WERI-Rb-1 (cell line): ENCODE measurements around the gene MT1F.

Experiments
- DNase-seq: peaks from one replicate; pipeline ENCODE4 v3.0.0-alpha.2; 2020
- H3K27ac ChIP-seq: fragments of 250-450 bp; sonication (Bioruptor Pico); 2 replicates; pipeline ENCODE4 v1.5.1; 2020; ENCODE audit warnings: mild to moderate bottlenecking, moderate library complexity
- H3K27me3 ChIP-seq: fragments of 250-450 bp; sonication (Bioruptor Pico); 2 replicates; pipeline ENCODE4 v1.5.1; 2021; ENCODE audit warnings: mild to moderate bottlenecking, low read depth, moderate library complexity; ENCODE audit not compliant: insufficient read depth, severe bottlenecking
- H3K36me3 ChIP-seq: fragments of 250-450 bp; sonication (Bioruptor Pico); 2 replicates; pipeline ENCODE4 v1.5.1; 2020; ENCODE audit warnings: mild to moderate bottlenecking, moderate library complexity
- H3K4me3 ChIP-seq: 2 replicates; pipeline ENCODE4 v1.5.1; 2011; ENCODE audit warnings: low read depth, mild to moderate bottlenecking, control low read depth, low read length
- H3K9me3 ChIP-seq: fragments of 250-450 bp; sonication (Bioruptor Pico); 2 replicates; pipeline ENCODE4 v1.5.1; 2021; ENCODE audit warnings: mild to moderate bottlenecking, moderate library complexity; ENCODE audit not compliant: severe bottlenecking
- TF ChIP-seq, protein P1 (sequence below): IDR thresholded peaks from 2 replicates; pipeline ENCODE4 v1.5.1; 2011; ENCODE audit warnings: low read depth, mild to moderate bottlenecking, control low read depth, inconsistent platforms, low read length

Gene MT1F

GRCh38 chr16:56657555-56658326 lies at the start of gene MT1F:
MT1F (plus strand) TSS chr16:56657959; CDS start chr16:56658059, 100 bp downstream.
- H3K27ac ChIP-seq, result no peak within 1 kb of the TSS
- H3K4me3 ChIP-seq, result no peak within 1 kb of the TSS
- no peaks in the 10 kb centered on the region for H3K9me3 ChIP-seq
- TF ChIP-seq, protein P1, sequence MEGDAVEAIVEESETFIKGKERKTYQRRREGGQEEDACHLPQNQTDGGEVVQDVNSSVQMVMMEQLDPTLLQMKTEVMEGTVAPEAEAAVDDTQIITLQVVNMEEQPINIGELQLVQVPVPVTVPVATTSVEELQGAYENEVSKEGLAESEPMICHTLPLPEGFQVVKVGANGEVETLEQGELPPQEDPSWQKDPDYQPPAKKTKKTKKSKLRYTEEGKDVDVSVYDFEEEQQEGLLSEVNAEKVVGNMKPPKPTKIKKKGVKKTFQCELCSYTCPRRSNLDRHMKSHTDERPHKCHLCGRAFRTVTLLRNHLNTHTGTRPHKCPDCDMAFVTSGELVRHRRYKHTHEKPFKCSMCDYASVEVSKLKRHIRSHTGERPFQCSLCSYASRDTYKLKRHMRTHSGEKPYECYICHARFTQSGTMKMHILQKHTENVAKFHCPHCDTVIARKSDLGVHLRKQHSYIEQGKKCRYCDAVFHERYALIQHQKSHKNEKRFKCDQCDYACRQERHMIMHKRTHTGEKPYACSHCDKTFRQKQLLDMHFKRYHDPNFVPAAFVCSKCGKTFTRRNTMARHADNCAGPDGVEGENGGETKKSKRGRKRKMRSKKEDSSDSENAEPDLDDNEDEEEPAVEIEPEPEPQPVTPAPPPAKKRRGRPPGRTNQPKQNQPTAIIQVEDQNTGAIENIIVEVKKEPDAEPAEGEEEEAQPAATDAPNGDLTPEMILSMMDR, result no peak
- H3K36me3 ChIP-seq, result no peaks in the 10 kb centered on the region
- no peaks in the 10 kb centered on the region for H3K27me3 ChIP-seq
- DNase-seq, result no peak

GRCh38 chr16:56608043-56608875 lies 49.5 kb upstream of the MT1F start, which contains the start of gene MT2A:
MT2A (plus strand) TSS chr16:56608584; CDS start chr16:56608656, 72 bp downstream.
- Histone ChIP-seq H3K27me3 (no peaks in the 10 kb centered on the region), H3K9me3 (no peaks in the 10 kb centered on the region), H3K27ac (peak within 1 kb of the TSS; percentile 34), H3K4me3 (peak within 1 kb of the TSS; percentile 73), H3K36me3 (no peaks in the 10 kb centered on the region)
- TF ChIP-seq, protein P1, result no peak
- peak; percentile 93 for DNase-seq

DNA sequence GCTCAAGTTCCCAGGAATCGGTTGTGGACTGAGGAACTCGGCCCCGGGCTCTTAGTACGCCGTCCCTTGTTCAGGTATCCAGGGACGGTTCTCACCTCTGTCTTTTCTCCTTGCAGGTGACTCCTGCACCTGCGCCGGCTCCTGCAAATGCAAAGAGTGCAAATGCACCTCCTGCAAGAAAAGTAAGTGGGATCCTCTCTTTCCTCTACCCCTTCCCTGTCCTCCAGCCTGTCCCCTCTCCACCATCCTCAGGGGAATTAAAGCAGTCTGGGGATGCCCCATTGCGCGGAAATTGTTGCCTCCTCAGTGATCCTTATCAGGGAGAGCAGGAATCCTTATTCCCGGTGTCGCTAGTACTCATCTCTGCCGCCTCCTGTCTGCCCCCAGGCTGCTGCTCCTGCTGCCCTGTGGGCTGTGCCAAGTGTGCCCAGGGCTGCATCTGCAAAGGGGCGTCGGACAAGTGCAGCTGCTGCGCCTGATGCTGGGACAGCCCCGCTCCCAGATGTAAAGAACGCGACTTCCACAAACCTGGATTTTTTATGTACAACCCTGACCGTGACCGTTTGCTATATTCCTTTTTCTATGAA lies 48.8 kb upstream of the MT1F start:
- no peak for DNase-seq
- Histone ChIP-seq H3K36me3 (no peaks in the 10 kb centered on the region), H3K9me3 (no peaks in the 10 kb centered on the region), H3K27ac (peak overlapping the region; percentile 34), H3K27me3 (no peaks in the 10 kb centered on the region), H3K4me3 (peak overlapping the region; percentile 73)
- TF ChIP-seq, protein P1, result no peak

- H3K27me3 ChIP-seq, result no peaks in the 10 kb centered on the region
- H3K4me3 ChIP-seq, result peak overlapping the region; percentile 73
- H3K36me3 ChIP-seq, result no peaks in the 10 kb centered on the region
- H3K27ac ChIP-seq, result no peak overlapping the region
- no peak for DNase-seq
- TF ChIP-seq, protein P1, result no peak
- no peaks in the 10 kb centered on the region for H3K9me3 ChIP-seq
Measured at GRCh38 chr16:56609463-56609921, 48.3 kb upstream of the MT1F start.

DNA sequence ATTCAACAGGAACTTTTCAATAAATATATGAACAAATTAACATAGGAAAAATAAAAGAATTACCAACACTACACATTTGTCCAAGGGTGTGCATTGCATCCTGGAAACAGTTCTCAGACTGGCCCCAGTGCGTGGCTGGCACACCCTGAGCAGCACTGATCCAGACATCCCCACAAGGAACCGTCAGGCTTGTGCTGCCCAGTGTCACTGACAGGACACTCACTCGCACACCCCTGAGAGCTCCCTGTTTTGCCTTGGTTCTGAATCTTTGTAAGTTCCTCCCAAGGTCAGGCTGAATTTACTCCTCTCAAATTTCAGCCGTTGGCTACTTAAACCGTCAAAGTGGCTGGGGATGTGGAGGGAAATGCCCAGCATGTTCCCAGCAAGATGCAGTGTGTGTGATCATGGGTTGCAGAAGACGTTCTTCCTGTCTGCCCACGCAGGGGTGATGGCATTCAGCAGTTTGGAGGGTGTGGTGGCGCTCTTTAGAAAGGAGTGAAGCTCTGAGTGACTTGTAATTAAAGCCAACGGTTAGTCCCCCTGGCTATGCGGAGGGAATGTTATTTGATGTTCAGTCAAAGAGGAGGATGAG lies 47.6 kb upstream of the MT1F start:
- no peaks in the 10 kb centered on the region for H3K27me3 ChIP-seq
- DNase-seq, result no peak
- H3K9me3 ChIP-seq, result no peaks in the 10 kb centered on the region
- TF ChIP-seq, protein P1, result no peak
- H3K27ac ChIP-seq, result no peak overlapping the region
- no peaks in the 10 kb centered on the region for H3K36me3 ChIP-seq
- no peak overlapping the region; the same call in 1 of the 2 replicates for H3K4me3 ChIP-seq
